HG02884 (cell line): ENCODE results near the gene VEGFC.

Experiments used
- ATAC-seq: cut with Tn5 transposase; IDR thresholded peaks from one replicate; pipeline ENCODE4 v1.9.1; 2021; ENCODE audit warnings: mild to moderate bottlenecking, moderate library complexity; ENCODE audit not compliant: unreplicated experiment

VEGFC gene

DNA sequence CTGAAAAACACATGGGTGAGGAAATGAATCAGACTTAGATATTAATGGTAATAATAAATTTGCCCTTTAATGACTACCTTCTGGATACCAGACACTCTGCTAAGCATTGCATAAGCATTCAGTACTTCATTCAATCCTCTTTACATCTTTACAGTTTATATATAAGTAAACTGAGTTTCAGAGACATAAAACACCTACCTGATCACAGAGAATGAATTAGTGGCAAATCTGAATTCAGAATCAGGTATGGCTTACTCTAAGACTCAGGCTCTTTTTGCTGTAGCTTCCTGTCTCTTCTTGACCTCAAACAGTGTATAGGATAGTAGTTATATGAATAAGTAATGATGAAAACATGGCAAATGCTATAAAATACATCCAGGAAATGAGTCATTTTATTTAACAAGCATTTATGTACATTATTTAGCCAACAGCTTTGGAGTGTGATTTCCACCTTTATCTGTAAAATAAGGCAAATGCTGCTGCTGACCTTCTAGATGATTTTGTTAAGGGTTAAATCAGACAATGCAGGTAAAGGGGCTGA, 83.9 kb downstream of the VEGFC start:
- ATAC-seq = no peak

DNA sequence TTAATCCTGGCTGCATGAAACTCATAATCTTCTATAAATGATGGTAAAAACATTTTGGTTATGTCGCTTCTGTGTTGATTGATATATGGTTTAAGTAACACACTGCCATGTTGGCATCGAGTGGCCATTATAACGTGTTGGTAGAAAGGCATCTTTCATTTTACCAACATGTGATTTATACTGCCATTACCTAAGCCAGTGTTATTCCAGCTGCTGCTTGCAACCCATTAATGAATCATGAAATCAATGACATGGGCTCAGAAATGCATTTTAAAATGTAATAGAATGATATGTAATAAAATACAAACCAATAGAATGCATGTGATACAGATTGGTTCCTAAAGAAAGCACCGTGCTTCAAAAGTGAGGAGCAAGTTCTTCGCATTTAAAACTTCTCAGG, 102.0 kb downstream of the VEGFC start:
- no peak for ATAC-seq

DNA sequence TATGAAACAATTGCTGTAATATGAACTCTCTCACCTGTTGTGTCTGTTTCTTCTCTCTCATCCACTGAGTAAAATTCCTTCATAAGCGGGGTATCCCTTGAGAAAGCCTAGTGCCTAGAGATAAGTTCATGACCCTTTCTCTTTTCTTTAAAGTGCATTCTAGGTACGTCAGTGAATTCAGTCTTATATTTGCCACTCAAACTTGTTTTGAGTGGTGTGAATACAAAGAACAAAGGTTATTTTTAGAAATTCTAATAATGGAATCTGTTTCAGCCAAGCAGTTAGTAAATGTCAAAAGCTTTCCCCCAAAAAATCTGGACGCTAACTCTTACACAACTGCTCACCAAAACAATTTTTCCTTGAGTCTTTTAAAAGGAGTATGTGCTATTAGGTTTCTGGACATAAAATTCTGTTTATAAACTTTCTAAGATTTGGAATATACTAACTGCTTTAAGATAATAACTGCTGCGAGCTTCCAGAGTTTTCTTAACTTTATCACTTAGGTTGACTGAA, 112.0 kb downstream of the VEGFC start:
- ATAC-seq = no peak

DNA sequence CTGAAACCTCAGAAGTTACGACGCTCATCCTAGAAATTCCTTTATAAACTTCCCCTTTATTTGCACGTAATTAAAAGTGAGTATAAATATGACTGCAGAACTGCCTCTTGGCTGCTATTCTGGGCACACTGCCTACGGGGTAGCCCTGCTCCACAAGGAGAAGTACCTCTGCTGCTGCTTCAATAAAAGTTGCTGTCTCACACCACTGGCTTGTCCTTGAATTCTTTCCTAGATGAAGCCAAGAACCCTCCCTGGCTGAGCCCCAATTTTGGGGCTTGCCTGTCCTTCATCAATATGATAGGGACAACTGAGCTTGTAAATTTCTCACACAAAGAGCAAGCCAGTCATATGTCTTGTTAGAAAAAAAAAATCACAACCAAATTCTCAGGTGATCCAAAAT, 115.8 kb downstream of the VEGFC start:
- ATAC-seq = no peak

- no peak for ATAC-seq
Observed at GRCh38 chr4:176675810-176676209, 116.9 kb downstream of the VEGFC start.

DNA sequence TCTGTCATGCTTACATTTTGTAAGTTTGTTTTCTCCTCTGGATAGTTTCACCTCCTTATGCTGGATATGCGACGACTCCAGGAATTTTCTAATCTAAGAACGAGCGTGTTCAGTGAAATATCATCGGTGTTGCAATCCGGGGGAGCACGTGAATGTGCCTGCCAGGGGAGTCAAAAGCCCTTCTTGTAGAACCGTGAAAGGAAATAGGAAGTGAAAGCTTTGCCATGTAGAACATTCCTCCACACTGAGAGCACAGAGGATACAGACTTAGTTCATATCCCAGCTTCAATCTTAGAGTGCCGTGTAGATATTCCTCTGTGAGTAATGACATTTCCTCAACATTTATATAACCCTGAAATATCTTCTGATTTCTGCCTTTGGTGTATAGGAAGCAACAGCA, 121.2 kb downstream of the VEGFC start:
- no peak for ATAC-seq

DNA sequence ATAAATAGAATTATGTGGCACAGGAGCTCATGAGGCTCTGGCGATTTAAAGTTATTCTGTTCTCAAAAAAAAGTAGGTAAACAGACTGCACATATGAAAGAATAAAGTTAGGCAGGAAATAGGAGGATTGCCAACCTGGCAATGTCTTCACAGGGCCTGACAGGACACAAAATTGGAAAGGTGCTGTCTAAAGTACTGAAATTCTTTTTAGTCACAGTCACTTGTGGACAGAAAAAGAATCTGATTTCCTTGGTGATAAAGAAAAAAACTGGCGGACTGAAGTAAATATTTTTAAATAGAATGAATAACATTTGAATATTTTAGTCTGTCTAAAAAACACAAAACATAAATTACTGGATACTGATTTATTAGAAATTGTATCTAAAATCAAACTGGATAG, 124.4 kb downstream of the VEGFC start:
- no peak for ATAC-seq

- ATAC-seq = no peak
Observed at GRCh38 chr4:176664964-176665363, 127.8 kb downstream of the VEGFC start.

DNA sequence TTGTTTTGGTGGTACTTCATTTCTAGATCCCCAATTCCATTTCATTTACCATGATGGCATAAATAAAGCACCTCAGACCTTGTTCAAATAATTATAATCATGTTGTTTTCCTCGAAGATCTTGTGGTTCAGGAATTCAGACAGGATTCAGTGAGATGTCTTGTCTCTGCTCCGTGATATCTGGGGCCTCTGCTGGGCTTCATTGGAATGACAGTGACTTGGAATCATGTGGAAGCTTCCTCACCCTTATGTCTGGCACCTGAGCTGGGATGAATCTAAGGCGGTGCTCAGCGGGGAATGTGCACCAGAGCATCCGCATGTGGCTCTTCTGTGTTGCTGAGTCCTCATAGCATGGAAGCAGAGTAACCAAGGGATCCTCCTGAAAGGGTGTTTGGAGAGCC, 132.2 kb downstream of the VEGFC start:
- ATAC-seq = no peak

- ATAC-seq = no peak
Observed at GRCh38 chr4:176656108-176656507, 136.6 kb downstream of the VEGFC start.

DNA sequence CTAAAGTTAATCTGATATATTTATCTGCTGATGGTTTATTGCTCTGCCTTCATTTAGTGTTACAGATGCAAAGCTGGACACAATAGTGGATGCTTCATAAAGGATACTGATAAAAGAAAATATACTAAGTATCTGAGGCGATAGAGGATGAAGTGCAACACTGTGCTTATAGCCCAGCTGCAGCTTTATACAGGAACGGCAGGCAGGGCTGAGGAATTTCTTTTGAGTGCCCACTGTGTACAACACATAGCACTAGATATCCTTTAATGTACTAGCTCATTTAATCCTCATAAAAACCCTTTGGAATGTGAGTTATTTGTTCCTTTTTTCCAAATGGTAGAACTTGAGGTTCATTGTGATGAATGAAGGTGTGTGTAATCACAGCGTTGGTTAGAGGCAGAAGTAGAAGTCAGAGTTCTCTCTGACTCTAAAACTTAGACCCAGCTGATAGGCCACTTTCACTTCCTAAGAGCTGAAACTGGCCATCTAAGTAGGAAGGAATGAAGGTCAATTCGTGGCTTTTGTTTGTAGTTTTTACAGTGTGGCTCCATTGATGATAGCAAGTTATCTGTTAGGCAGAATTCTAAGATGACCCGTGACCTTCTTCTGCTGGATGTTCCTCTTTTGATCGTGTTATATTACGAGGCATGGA, 138.0 kb downstream of the VEGFC start:
- no peak for ATAC-seq

GRCh38 chr4:176653401-176654220, 139.1 kb downstream of the VEGFC start:
- no peak for ATAC-seq

DNA sequence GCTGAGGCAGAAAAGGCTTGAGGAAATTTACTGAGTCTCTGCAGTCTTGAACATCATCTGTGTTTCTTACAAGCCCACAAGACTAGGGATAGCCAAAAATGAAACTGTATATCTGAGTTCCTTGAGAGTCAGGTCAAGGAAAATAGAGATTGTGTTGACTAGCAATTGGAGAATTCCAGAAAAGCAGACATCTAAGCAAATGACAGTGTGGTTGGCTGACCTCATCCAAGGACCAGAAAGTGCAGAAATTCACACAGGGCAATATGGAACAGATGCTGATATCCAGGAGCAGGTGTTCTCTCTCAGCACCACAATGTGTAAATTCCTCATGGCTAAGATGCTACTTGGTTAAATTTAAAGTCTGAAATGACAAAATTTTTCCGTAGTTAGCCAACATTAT, 146.4 kb downstream of the VEGFC start:
- no peak for ATAC-seq

DNA sequence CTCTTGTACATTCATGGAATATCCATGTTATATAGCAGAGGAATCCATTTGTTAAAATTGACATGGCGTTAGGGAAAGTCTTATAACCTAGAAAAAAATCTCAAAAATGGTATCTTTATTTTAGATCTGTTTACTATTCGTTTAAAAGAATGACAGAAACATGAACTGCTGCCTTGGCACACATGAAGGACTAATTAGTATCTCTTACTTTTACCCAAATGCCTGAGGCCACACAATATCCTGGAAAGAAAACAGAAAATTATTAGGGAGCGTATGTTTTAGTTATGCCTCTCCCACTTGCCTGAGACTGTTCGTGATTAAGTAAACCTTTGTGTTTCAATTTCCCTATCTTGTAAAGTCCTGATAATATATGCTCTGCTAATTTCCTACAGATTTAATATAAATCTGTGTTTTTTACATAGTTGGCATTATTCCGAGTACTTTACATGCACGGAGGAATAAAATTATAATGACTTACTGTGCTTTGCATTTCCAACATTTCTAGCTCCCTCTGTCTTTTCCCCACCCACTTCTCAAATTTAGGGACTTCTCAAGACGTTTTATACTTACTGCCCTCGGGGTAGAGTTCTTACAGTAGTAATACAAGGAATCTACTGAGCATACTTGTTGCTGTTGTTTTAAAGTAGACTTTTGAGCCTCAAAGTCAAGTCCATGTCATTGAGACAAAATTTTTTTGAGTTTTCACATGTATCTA, 147.3 kb downstream of the VEGFC start:
- ATAC-seq = no peak

DNA sequence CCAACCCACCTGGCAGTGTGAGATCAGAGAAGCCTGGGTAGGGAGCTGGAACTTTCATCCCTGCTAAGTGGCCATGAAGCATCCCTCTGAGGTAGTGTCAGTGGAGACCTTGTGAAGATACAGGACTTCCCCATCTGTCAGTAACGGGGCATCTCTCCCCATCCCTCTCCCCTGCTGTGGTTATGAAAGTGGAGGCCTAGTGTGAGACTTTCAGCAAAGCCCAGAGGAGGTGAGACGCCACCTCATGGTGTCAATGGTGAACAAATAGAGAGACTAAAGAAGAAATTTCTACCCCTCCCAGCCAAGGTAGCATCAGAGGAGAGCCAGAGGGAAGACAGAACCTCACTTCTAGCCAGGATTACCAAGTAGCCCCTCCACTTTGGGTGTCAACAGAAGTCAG, 150.2 kb downstream of the VEGFC start:
- peak; percentile 49 for ATAC-seq

GRCh38 chr4:176641237-176641636, 151.5 kb downstream of the VEGFC start:
- no peak for ATAC-seq

DNA sequence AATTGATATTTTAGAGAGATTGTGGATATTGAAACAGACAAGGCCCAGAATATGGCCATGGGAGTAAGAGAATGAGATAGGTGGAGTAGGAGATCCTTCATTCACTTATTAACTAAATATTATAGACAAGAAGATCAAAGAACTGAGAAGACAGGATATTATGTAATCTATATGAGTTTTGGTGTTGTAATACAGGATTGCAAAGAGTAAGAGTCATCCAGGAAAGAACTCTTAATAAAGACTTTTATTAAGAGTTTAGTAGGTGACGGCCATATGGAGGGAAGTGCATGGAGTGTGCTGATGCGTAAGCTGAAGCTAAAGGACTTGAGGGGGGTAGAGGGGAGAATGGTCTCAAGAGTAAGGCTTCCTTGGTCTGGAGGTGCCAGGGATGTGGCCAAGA, 153.7 kb downstream of the VEGFC start:
- no peak for ATAC-seq

DNA sequence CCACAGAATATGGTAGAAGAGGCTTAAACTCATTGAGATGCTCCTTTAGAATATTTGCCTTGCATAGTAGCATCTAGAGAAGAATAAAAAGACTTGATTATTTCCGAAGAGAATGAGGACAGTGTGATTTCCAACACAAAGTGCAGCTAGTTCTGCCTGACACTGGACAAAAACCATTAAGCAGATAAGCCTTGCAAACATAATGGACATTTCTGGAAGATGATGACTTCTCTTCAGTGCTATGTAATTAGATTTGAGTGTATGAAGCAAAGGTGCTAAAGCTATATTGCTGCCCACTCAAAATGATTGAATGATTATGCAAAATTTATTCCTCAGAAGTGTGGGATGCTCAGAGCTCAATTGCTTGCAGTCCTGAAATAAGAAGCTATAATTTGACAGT, 156.4 kb downstream of the VEGFC start:
- no peak for ATAC-seq

GRCh38 chr4:176635372-176636261, 157.1 kb downstream of the VEGFC start:
- no peak for ATAC-seq
